OCI-LY3 (cell line): ENCODE measurements around the gene ITK.

Experiments
- CTCF ChIP-seq: fragments of 200-600, 300-600 bp; sonication (generic); IDR thresholded peaks from 2 replicates; pipeline ENCODE4 v1.5.1; 2014; ENCODE audit warnings: antibody characterized with exemption, low read length, low read depth
- EZH2phosphoT487 ChIP-seq: fragments of 200-600 bp; shearing (Covaris generic); IDR thresholded peaks from 2 replicates; pipeline ENCODE4 v1.6.1; 2018; ENCODE audit warnings: antibody characterized with exemption, mixed run types, low read depth

DNA sequence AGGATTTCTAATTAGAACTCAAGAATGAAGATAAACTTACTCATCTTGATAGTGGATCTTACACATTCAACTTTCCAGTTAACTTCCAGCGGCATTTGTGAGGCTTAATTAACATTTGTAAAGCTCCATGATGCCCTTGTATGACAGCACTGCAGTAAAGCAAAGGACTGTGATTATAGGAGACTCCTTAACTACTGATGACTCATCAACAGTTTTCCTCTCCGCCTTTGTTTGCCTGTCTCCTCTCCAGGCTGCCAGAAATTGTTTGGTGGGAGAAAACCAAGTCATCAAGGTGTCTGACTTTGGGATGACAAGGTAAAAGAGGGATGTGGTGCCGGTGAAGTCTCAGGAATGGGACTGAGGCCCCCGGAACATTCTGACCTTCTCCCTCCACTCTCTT is 64.8 kb downstream of the ITK start:
- TF ChIP-seq CTCF (no peak), EZH2phosphoT487 (no peak)
